GM12878 (cell line): ENCODE data around the gene EMILIN2. TPM values are rescaled to one million over a fixed set of nuclear protein-coding genes. Genes with fewer than 3 reads are reported as not detected.

Experiments
- ATAC-seq: fragments of 200-7000 bp; cut with Tn5 transposase; 3 replicates; pipeline ENCODE4 v1.9.1; 2020; ENCODE audit warnings: mild to moderate bottlenecking, moderate library complexity
- BruUV-seq: library from RNA; stranded (reverse); fragments of 400-500 nt; replicated peaks from 2 replicates; lab custom pipeline; 2021; lab: Mats Ljungman, UMichigan
- CTCF ChIA-PET: fragments of 300-600 bp; sonication (Branson Sonifier 250); formaldehyde crosslinking; extraction: SDS; loops from one replicate; lab custom pipeline; 2021; ENCODE audit warnings: inconsistent platforms; lab: Yijun Ruan, JAX
- POLR2A ChIA-PET: fragments of 350-600 bp; formaldehyde crosslinking; extraction: SDS; loops from one replicate; lab custom pipeline; 2021; ENCODE audit warnings: inconsistent platforms; lab: Charles Lee
- RAD21 ChIA-PET: fragments of 300-600 bp; sonication (Branson Sonifier 250); formaldehyde crosslinking; loops from one replicate; lab custom pipeline; 2023; ENCODE audit warnings: antibody characterized with exemption; ENCODE audit not compliant: unreplicated experiment; lab: Charles Lee
- SMC1A ChIA-PET: fragments of 300-600 bp; sonication (Branson Sonifier 250); formaldehyde crosslinking; loops from one replicate; lab custom pipeline; 2023; ENCODE audit not compliant: unreplicated experiment, uncharacterized antibody; lab: Charles Lee
- DNase-seq: peaks from one replicate; pipeline ENCODE4 v3.0.0-alpha.2; 2011; ENCODE audit warnings: low read depth, low spot score
- FAIRE-seq: peaks from 3 replicates; lab custom pipeline; 2011; peaks lifted over from hg19 to GRCh38; lab: Jason Lieb, UNC
- H2AFZ ChIP-seq: 2 replicates; pipeline ENCODE4 v1.6.0; 2011; ENCODE audit warnings: low read depth, low read length, control low read depth; ENCODE audit not compliant: control insufficient read depth
- H3K27ac ChIP-seq: 2 replicates; pipeline ENCODE4 v1.5.1; 2011; ENCODE audit warnings: control low read depth; ENCODE audit not compliant: control insufficient read depth, insufficient read depth
- H3K27me3 ChIP-seq, 2 experiments: replicated peaks in 1 of 2; 2 replicates each; pipeline versions ENCODE4 v1.6.0 to v1.6.1; 2011; ENCODE audit warnings: low read length in 1 of 2; ENCODE audit not compliant: control insufficient read depth in 2 of 2, insufficient read depth in 2 of 2
- H3K36me3 ChIP-seq, 2 experiments: 2 replicates each; pipeline ENCODE4 v1.5.1; 2011; ENCODE audit warnings: low read length in 1 of 2; ENCODE audit not compliant: control insufficient read depth in 2 of 2, insufficient read depth in 2 of 2
- H3K4me1 ChIP-seq: 2 replicates; pipeline ENCODE4 v1.6.1; 2011; ENCODE audit warnings: mild to moderate bottlenecking, low read length, moderate library complexity, mixed read lengths; ENCODE audit not compliant: control insufficient read depth, insufficient read depth
- H3K4me2 ChIP-seq: 2 replicates; pipeline ENCODE4 v1.6.0; 2011; ENCODE audit warnings: control low read depth; ENCODE audit not compliant: control insufficient read depth, insufficient read depth
- H3K4me3 ChIP-seq: fragments of 200-600 bp; sonication (generic); 2 replicates; pipeline ENCODE4 v1.5.1; 2016
- H3K79me2 ChIP-seq: 2 replicates; pipeline ENCODE4 v1.6.0; 2011; ENCODE audit warnings: low read length; ENCODE audit not compliant: control insufficient read depth, insufficient read depth
- H3K9ac ChIP-seq: 2 replicates; pipeline ENCODE4 v1.8.0; 2011; ENCODE audit warnings: low read length, control low read depth, mixed read lengths; ENCODE audit not compliant: control insufficient read depth, insufficient read depth
- H3K9me3 ChIP-seq: replicated peaks from 3 replicates; pipeline ENCODE4 v1.5.1; 2011; ENCODE audit warnings: mild to moderate bottlenecking, low read length; ENCODE audit not compliant: control insufficient read depth, insufficient read depth
- H4K20me1 ChIP-seq: 2 replicates; pipeline ENCODE4 v1.6.0; 2011; ENCODE audit not compliant: control insufficient read depth, insufficient read depth
- BCL11A ChIP-seq: IDR thresholded peaks from 2 replicates; pipeline ENCODE4 v1.6.1; 2011; ENCODE audit warnings: low read depth, low read length
- CTCF ChIP-seq, 3 experiments: IDR thresholded peaks in 2 of 3; conservative IDR thresholded peaks in 1 of 3; 2 replicates each; pipeline ENCODE4 v1.5.1; 2011; ENCODE audit warnings: low read depth in 3 of 3, low read length in 3 of 3, mild to moderate bottlenecking in 3 of 3, control low read depth in 2 of 3, moderate library complexity in 2 of 3, inconsistent platforms in 1 of 3, mixed read lengths in 1 of 3; ENCODE audit not compliant: control insufficient read depth in 2 of 3, insufficient read depth in 1 of 3; ENCODE audit errors: extremely low read depth in 1 of 3
- ELK1 ChIP-seq: IDR thresholded peaks from 2 replicates; pipeline ENCODE4 v1.6.1; 2012; ENCODE audit warnings: low read depth, low read length, improper control_type of control experiment
- HCFC1 ChIP-seq: fragments of 150-350 bp; IDR thresholded peaks from 2 replicates; pipeline ENCODE4 v1.6.1; 2014; ENCODE audit warnings: low read length
- HSF1 ChIP-seq: fragments of 150-350 bp; IDR thresholded peaks from 2 replicates; pipeline ENCODE4 v1.6.1; 2014; ENCODE audit warnings: mild to moderate bottlenecking, low read depth, low read length
- MAX ChIP-seq: IDR thresholded peaks from 2 replicates; pipeline ENCODE4 v1.6.1; 2012; ENCODE audit warnings: low read depth, low read length, improper control_type of control experiment
- NFIC ChIP-seq: IDR thresholded peaks from 2 replicates; pipeline ENCODE4 v1.6.1; 2012; ENCODE audit warnings: low read depth, mild to moderate bottlenecking, inconsistent platforms, low read length, moderate library complexity
- NR2F1 ChIP-seq: fragments of 450-650 bp; conservative IDR thresholded peaks from 2 replicates; pipeline ENCODE4 v1.6.1; 2017; ENCODE audit warnings: mild to moderate bottlenecking
- POU2F2 ChIP-seq: IDR thresholded peaks from 3 replicates; pipeline ENCODE4 v1.6.1; 2011; ENCODE audit warnings: low read depth, mild to moderate bottlenecking, low read length, borderline replicate concordance
- REST ChIP-seq: IDR thresholded peaks from 2 replicates; pipeline ENCODE4 v1.6.1; 2012; ENCODE audit warnings: mild to moderate bottlenecking, low read depth, low read length
- YBX1 ChIP-seq: fragments of 450-650 bp; IDR thresholded peaks from 2 replicates; pipeline ENCODE4 v1.6.1; 2016; ENCODE audit warnings: antibody characterized with exemption
- ZBTB33 ChIP-seq: fragments of 450-650 bp; IDR thresholded peaks from 2 replicates; pipeline ENCODE4 v1.6.1; 2017; ENCODE audit warnings: mild to moderate bottlenecking
- ZZZ3 ChIP-seq: IDR thresholded peaks from 2 replicates; pipeline ENCODE4 v1.6.1; 2011; ENCODE audit warnings: low read depth; ENCODE audit not compliant: control insufficient read depth, insufficient read length
- whole genome bisulfite sequencing: methylation state at CpG from one replicate; pipeline ENCODE4 v1.1.6; 2016; ENCODE audit warnings: low lambda C conversion rate; ENCODE audit not compliant: insufficient replicate concordance, insufficient coverage; ENCODE audit errors: missing lambda C conversion rate; 5-methylcytosine and 5-hydroxymethylcytosine counted together
- in situ Hi-C: fragments of 300-500 bp; cut with MboI; formaldehyde crosslinking; loops from 9 replicates; pipeline ENCODE4 v1.14.3; 2018; ENCODE audit warnings: mixed read lengths
- intact Hi-C: fragments of 100-400 bp; cut with micrococcal nuclease; formaldehyde crosslinking; loops from one replicate; pipeline ENCODE4 v1.14.2; 2022; ENCODE audit not compliant: unreplicated experiment
- polyA plus RNA-seq, 11 experiments: library from polyadenylated mRNA; depleted of rRNA in 4 of 11; unstranded in 6 of 11; stranded (reverse) in 5 of 11; fragments of >200 nt; fragmentation: Nextera tagmentation in 4 of 11; fragmentation: Illumina TruSeq in 1 of 11; extraction: Ambion mirVana in 4 of 11; extraction: Trizol in 1 of 11; gene quantifications; 1 replicate in 1 of 11; 2 replicates in 10 of 11; pipeline versions ENCODE4 v1.2.1 to v1.2.3, GENCODE V29; 2011 to 2016; ENCODE audit warnings: inconsistent platforms in 2 of 11, missing spikeins in 2 of 11, low read depth in 1 of 11
- total RNA-seq, 4 experiments: library from RNA; depleted of rRNA in 3 of 4; stranded (reverse); fragments of >200 nt in 3 of 4; fragmentation: Illumina TruSeq in 1 of 4; extraction: Trizol in 1 of 4; gene quantifications; 2 replicates each; pipeline versions ENCODE4 v1.2.1 to v1.2.3, GENCODE V29; 2013 to 2021

Gene EMILIN2
- total and polyA plus RNA-seq, 10 of the 15 experiments (the other 5 are each of a cell fraction or from before 2014, with no cell fraction given): 0.58 to 18.4 (median 5.9) TPM

GRCh38 chr18:2933995-2934394, 87.2 kb downstream of the EMILIN2 start:
- in situ Hi-C loops: loop anchor here (5.0 to 10.0 kb wide), 2 partner anchors 133 to 201 kb away; no protein-coding TSS in a partner anchor
- TF ChIP-seq HSF1 (no peak), BCL11A (no peak), POU2F2 (no peak), ZZZ3 (no peak), YBX1 (no peak), MAX (no peak), ZBTB33 (no peak), ELK1 (no peak), HCFC1 (no peak), NR2F1 (no peak), REST (no peak), CTCF (IDR thresholded peaks at IDR 0.05 in 2 of 3, conservative IDR thresholded peaks at IDR 0.05 in 1 of 3; ENCODE audit: control insufficient read depth in 2 of 3, extremely low read depth in 1 of 3, insufficient read depth in 1 of 3, low read depth in 3 of 3, low read length in 3 of 3) (no peak), NFIC (no peak)

More at GRCh38 chr18:2933995-2934394, 87.2 kb downstream of the EMILIN2 start:
- ChIA-PET RAD21 (interaction anchor here (0.8 to 11.1 kb wide), 18 partner anchors 10 to 311 kb away, joined by 3 to 238 read pairs (median 9); partner anchors contain the start of gene MYL12A), POLR2A (interaction anchor here (0.5 to 2.0 kb wide), 4 partner anchors 51 to 312 kb away, joined by 4 to 16 read pairs (median 6); no protein-coding TSS in a partner anchor), CTCF (interaction anchor here (0.9 to 8.1 kb wide), 28 partner anchors 10 to 345 kb away, joined by 3 to 255 read pairs (median 8); partner anchors contain the start of gene MYL12A), SMC1A (interaction anchor here (0.6 to 12.5 kb wide), 29 partner anchors 9 to 330 kb away, joined by 3 to 334 read pairs (median 5); partner anchors contain the start of gene MYL12A)
- no peaks in the 10 kb centered on the region for H3K9me3 ChIP-seq
- H3K27me3 ChIP-seq: no peaks in the 10 kb centered on the region
- ATAC-seq (no peak), DNase-seq (no peak), FAIRE-seq (no peak)
- no peak overlapping the region for H3K27ac ChIP-seq
- H2AFZ ChIP-seq: no peak overlapping the region
- no peak overlapping the region for H3K4me2 ChIP-seq
- peaks cover 5 to 45% of the 10 kb centered on the region in 2 experiments for H3K36me3 ChIP-seq
- no peaks in the 10 kb centered on the region for H3K4me1 ChIP-seq
- BruUV-seq: no TSS peak
- intact Hi-C loops: loop anchor here (2.0 kb wide), 1 partner anchor 217 kb away; no protein-coding TSS in a partner anchor
- 77% methylated on average over 3 of the region's 3 CpGs for WGBS
- no peak overlapping the region for H3K9ac ChIP-seq
- H3K79me2 ChIP-seq: no peaks in the 10 kb centered on the region
- H3K4me3 ChIP-seq: no peak overlapping the region
- H4K20me1 ChIP-seq: no peaks in the 10 kb centered on the region
